HG02870 (cell line): ENCODE measurements around the gene GORAB.

Experiments used
- ATAC-seq: cut with Tn5 transposase; IDR thresholded peaks from one replicate; pipeline ENCODE4 v1.9.1; 2021; ENCODE audit warnings: mild to moderate bottlenecking, moderate library complexity; ENCODE audit not compliant: unreplicated experiment

The GORAB gene

GRCh38 chr1:170590921-170591705 lies 59.1 kb downstream of the GORAB start:
- no peak for ATAC-seq

GRCh38 chr1:170592591-170593111 lies 60.7 kb downstream of the GORAB start:
- no peak for ATAC-seq

GRCh38 chr1:170593173-170594011 lies 61.4 kb downstream of the GORAB start:
- no peak for ATAC-seq

- no peak for ATAC-seq
Measured at GRCh38 chr1:170594066-170594626, 62.2 kb downstream of the GORAB start.

DNA sequence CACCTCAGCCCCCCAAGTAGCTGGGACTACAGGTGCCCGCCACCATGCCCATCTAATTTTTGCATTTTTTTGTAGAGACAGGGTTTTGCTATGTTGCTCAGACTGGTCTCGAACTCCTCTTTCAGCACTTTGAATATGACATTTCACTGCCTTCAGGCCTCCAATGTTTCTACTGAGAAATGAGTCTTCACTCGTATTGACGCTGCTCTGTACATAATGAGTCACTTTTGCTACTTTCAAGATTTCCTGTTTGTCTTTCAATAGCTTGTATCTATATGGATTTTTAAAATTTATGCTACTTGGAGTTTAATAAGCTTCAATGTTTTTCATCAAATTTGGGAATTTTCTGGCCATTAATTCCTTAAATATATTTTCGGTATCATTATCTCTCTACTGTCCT lies 64.7 kb downstream of the GORAB start:
- ATAC-seq, result no peak

DNA sequence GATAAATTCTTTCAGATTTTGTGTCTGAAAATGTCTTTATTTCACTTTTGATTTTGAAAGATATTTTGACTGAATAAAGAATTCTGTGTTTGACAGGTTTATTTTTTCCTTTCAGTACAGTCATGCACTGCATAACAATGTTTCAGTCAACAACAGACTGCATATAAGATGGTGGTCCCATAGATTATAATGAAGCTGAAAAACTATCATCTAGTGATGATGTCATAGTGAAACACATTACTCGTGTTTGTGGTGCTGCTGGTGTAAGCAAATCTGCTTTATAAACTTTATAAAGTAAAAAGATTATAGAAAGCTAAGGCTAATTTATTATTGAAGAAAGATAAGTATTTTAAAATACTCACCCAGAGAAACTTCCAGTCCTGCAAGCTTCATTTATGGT lies 66.7 kb downstream of the GORAB start:
- no peak for ATAC-seq

GRCh38 chr1:170599033-170599432 lies 67.1 kb downstream of the GORAB start:
- no peak for ATAC-seq

GRCh38 chr1:170601866-170602265 lies 69.9 kb downstream of the GORAB start:
- ATAC-seq, result no peak
